Keratinocyte (primary cell): ENCODE data around the gene ANKS1B. TPM values are rescaled to one million over a fixed set of nuclear protein-coding genes. Genes with fewer than 3 reads are reported as not detected.

Experiments used
- DNase-seq: peaks from one replicate; pipeline ENCODE4 v3.0.0-alpha.2; 2011; ENCODE audit warnings: low read depth, missing footprints, low spot score
- FAIRE-seq: peaks from 2 replicates; lab custom pipeline; 2011; peaks lifted over from hg19 to GRCh38; lab: Jason Lieb, UNC
- H2AFZ ChIP-seq: 2 replicates; pipeline ENCODE4 v1.6.0; 2012; ENCODE audit warnings: low read length, control low read depth, inconsistent platforms; ENCODE audit not compliant: control insufficient read depth
- H3K27ac ChIP-seq: 2 replicates; pipeline ENCODE4 v1.5.1; 2011; ENCODE audit warnings: low read length; ENCODE audit not compliant: control insufficient read depth, insufficient read depth
- H3K27me3 ChIP-seq: 3 replicates; pipeline ENCODE4 v1.6.0; 2011; ENCODE audit warnings: low read length; ENCODE audit not compliant: control insufficient read depth, insufficient read depth; ENCODE audit errors: extremely low read depth
- H3K36me3 ChIP-seq, 2 experiments: 2 replicates in 1 of 2; 3 replicates in 1 of 2; pipeline ENCODE4 v1.5.1; 2011; ENCODE audit warnings: low read length in 2 of 2, mild to moderate bottlenecking in 1 of 2; ENCODE audit not compliant: control insufficient read depth in 2 of 2, insufficient read depth in 2 of 2; ENCODE audit errors: extremely low read depth in 1 of 2
- H3K4me1 ChIP-seq: 3 replicates; pipeline ENCODE4 v1.5.1; 2011; ENCODE audit warnings: low read length; ENCODE audit not compliant: control insufficient read depth, insufficient read depth; ENCODE audit errors: extremely low read depth
- H3K4me2 ChIP-seq: 3 replicates; pipeline ENCODE4 v1.6.0; 2011; ENCODE audit warnings: low read depth, low read length; ENCODE audit not compliant: control insufficient read depth, insufficient read depth; ENCODE audit errors: extremely low read depth
- H3K4me3 ChIP-seq, 3 experiments: fragments of 200-600 bp in 1 of 3; sonication (generic) in 1 of 3; 2 replicates in 2 of 3; 3 replicates in 1 of 3; pipeline ENCODE4 v1.5.1; 2011 to 2016; ENCODE audit warnings: low read length in 3 of 3, mild to moderate bottlenecking in 3 of 3, control low read depth in 2 of 3, inconsistent platforms in 1 of 3, low read depth in 1 of 3, mixed read lengths in 1 of 3, mixed run types in 1 of 3, moderate library complexity in 1 of 3; ENCODE audit not compliant: control insufficient read depth in 2 of 3, insufficient read depth in 2 of 3; ENCODE audit errors: extremely low read depth in 1 of 3
- H3K79me2 ChIP-seq: 2 replicates; pipeline ENCODE4 v1.6.0; 2012; ENCODE audit warnings: low read length; ENCODE audit not compliant: control insufficient read depth, insufficient read depth
- H3K9ac ChIP-seq: 3 replicates; pipeline ENCODE4 v1.6.0; 2011; ENCODE audit warnings: low read length; ENCODE audit not compliant: control insufficient read depth, insufficient read depth; ENCODE audit errors: extremely low read depth
- H3K9me1 ChIP-seq: 3 replicates; pipeline ENCODE4 v1.6.0; 2011; ENCODE audit warnings: low read length; ENCODE audit not compliant: control insufficient read depth, insufficient read depth; ENCODE audit errors: extremely low read depth
- H3K9me3 ChIP-seq: 2 replicates; pipeline ENCODE4 v1.5.1; 2012; ENCODE audit warnings: low read depth, low read length; ENCODE audit not compliant: control insufficient read depth
- H4K20me1 ChIP-seq: 3 replicates; pipeline ENCODE4 v1.6.0; 2011; ENCODE audit warnings: low read length; ENCODE audit not compliant: control insufficient read depth, insufficient read depth; ENCODE audit errors: extremely low read depth
- EZH2 ChIP-seq: IDR thresholded peaks from one replicate; pipeline ENCODE4 v1.6.1; 2012; ENCODE audit warnings: inconsistent platforms, mild to moderate bottlenecking, low read length, moderate library complexity
- dilution Hi-C: fragments of 300-500 bp; cut with MboI; formaldehyde crosslinking; loops from one replicate; pipeline ENCODE4 v1.7.0; 2020; ENCODE audit warnings: low sequenced_read_pairs; ENCODE audit not compliant: extremely low pct_ligation_motif_present
- polyA plus RNA-seq, 5 experiments: library from polyadenylated mRNA; depleted of rRNA in 3 of 5; stranded (reverse) in 3 of 5; stranded (forward) in 1 of 5; unstranded in 1 of 5; fragments of >200 nt; gene quantifications; 1 replicate in 1 of 5; 2 replicates in 3 of 5; 3 replicates in 1 of 5; pipeline versions ENCODE4 v1.2.1 to v1.2.3, GENCODE V29; 2011 to 2012; ENCODE audit warnings: missing spikeins in 2 of 5, low read depth in 1 of 5, low replicate concordance in 1 of 5
- TF ChIP-seq, protein P1 (sequence below), 3 experiments: IDR thresholded peaks in 1 of 3; conservative IDR thresholded peaks in 1 of 3; optimal IDR thresholded peaks in 1 of 3; 2 replicates in 2 of 3; 3 replicates in 1 of 3; pipeline versions ENCODE3 to v1.5.1; 2011; ENCODE audit warnings: low read length in 3 of 3, mild to moderate bottlenecking in 3 of 3, moderate library complexity in 2 of 3, control low read depth in 1 of 3, inconsistent platforms in 1 of 3; ENCODE audit not compliant: insufficient read depth in 2 of 3; ENCODE audit errors: extremely low read depth in 1 of 3

Gene ANKS1B
- polyA plus RNA-seq, 1 donor (not counting 4 experiments of a cell fraction or from before 2014, with no cell fraction given), result not detected

- H3K4me2 ChIP-seq, result no peak overlapping the region
- H3K9ac ChIP-seq, result no peak overlapping the region
- TF ChIP-seq, protein P1, sequence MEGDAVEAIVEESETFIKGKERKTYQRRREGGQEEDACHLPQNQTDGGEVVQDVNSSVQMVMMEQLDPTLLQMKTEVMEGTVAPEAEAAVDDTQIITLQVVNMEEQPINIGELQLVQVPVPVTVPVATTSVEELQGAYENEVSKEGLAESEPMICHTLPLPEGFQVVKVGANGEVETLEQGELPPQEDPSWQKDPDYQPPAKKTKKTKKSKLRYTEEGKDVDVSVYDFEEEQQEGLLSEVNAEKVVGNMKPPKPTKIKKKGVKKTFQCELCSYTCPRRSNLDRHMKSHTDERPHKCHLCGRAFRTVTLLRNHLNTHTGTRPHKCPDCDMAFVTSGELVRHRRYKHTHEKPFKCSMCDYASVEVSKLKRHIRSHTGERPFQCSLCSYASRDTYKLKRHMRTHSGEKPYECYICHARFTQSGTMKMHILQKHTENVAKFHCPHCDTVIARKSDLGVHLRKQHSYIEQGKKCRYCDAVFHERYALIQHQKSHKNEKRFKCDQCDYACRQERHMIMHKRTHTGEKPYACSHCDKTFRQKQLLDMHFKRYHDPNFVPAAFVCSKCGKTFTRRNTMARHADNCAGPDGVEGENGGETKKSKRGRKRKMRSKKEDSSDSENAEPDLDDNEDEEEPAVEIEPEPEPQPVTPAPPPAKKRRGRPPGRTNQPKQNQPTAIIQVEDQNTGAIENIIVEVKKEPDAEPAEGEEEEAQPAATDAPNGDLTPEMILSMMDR (optimal IDR thresholded peaks at IDR 0.05 in 1 of 3, IDR thresholded peaks at IDR 0.05 in 1 of 3, conservative IDR thresholded peaks at IDR 0.05 in 1 of 3; ENCODE audit: extremely low read depth in 1 of 3, insufficient read depth in 2 of 3, low read length in 3 of 3), result no peak
- TF ChIP-seq EZH2, result no peak
- H3K27ac ChIP-seq, result no peak overlapping the region
- H3K9me1 ChIP-seq, result no peaks in the 10 kb centered on the region
- H2AFZ ChIP-seq, result no peak overlapping the region
- no peaks in the 10 kb centered on the region for H3K36me3 ChIP-seq
- no peaks in the 10 kb centered on the region for H3K79me2 ChIP-seq
- H3K27me3 ChIP-seq, result no peaks in the 10 kb centered on the region
- H3K4me1 ChIP-seq, result peaks cover 26% of the 10 kb centered on the region
- H4K20me1 ChIP-seq, result no peaks in the 10 kb centered on the region
- FAIRE-seq (peak; percentile 94), DNase-seq (peak; percentile 21)
- H3K9me3 ChIP-seq, result no peaks in the 10 kb centered on the region
- dilution Hi-C loops, result no loop called here
- H3K4me3 ChIP-seq, result no peak overlapping the region
Observed at GRCh38 chr12:99498756-99499155, 486.0 kb downstream of the ANKS1B start.

DNA sequence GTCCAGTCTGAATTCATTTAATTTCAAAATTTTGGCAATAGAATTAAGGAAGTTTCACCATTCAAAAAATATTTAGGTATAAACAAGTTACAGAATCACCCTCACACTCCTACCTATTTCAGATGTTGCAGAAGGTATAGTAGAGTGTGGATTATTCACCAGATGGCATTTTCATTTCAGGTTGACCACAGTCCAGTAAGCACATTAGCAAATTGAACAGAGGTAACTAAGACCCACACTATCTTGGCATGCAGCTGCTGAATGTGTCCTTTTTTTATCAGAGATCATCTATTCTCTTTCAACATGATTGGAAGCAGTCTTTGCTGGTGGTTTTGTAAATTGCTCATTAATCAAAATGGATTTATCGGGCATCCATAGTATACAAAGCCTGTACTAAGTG, 488.9 kb downstream of the ANKS1B start:
- H4K20me1 ChIP-seq, result no peaks in the 10 kb centered on the region
- no peak overlapping the region for H2AFZ ChIP-seq
- TF ChIP-seq EZH2, result no peak
- TF ChIP-seq, protein P1 (optimal IDR thresholded peaks at IDR 0.05 in 1 of 3, IDR thresholded peaks at IDR 0.05 in 1 of 3, conservative IDR thresholded peaks at IDR 0.05 in 1 of 3; ENCODE audit: extremely low read depth in 1 of 3, insufficient read depth in 2 of 3, low read length in 3 of 3), result no peak
- dilution Hi-C loops, result no loop called here
- H3K4me1 ChIP-seq, result peaks cover 26% of the 10 kb centered on the region
- no peak for FAIRE-seq
- H3K27ac ChIP-seq, result no peak overlapping the region
- H3K9me1 ChIP-seq, result no peaks in the 10 kb centered on the region
- H3K79me2 ChIP-seq, result no peaks in the 10 kb centered on the region
- no peaks in the 10 kb centered on the region for H3K27me3 ChIP-seq
- H3K9ac ChIP-seq, result no peak overlapping the region
- H3K9me3 ChIP-seq, result no peaks in the 10 kb centered on the region
- H3K36me3 ChIP-seq, result no peaks in the 10 kb centered on the region
- no peak overlapping the region for H3K4me3 ChIP-seq
- DNase-seq, result no peak
- H3K4me2 ChIP-seq, result no peak overlapping the region
